GM12892 (cell line): Measurements from ENCODE around the gene SORBS1.
A peak's percentile ranks its signal among the peaks of the same experiment; 100 is the strongest.

Experiments
- DNase-seq: peaks from one replicate; pipeline ENCODE4 v3.0.0; 2011; ENCODE audit not compliant: insufficient read length
- FAIRE-seq: peaks from 2 replicates; lab custom pipeline; 2011; peaks lifted over from hg19 to GRCh38; lab: Jason Lieb, UNC
- POLR2A ChIP-seq: IDR thresholded peaks from 2 replicates; pipeline ENCODE4 v1.6.1; 2011; ENCODE audit warnings: low read depth, low read length, control low read depth
- POLR2AphosphoS5 ChIP-seq: IDR thresholded peaks from 2 replicates; pipeline ENCODE4 v1.6.1; 2011; ENCODE audit warnings: low read depth, low read length, control low read depth
- TAF1 ChIP-seq: IDR thresholded peaks from 2 replicates; pipeline ENCODE4 v1.6.1; 2011; ENCODE audit warnings: low read depth, mild to moderate bottlenecking, control low read depth, low read length, borderline replicate concordance

SORBS1 gene

DNA sequence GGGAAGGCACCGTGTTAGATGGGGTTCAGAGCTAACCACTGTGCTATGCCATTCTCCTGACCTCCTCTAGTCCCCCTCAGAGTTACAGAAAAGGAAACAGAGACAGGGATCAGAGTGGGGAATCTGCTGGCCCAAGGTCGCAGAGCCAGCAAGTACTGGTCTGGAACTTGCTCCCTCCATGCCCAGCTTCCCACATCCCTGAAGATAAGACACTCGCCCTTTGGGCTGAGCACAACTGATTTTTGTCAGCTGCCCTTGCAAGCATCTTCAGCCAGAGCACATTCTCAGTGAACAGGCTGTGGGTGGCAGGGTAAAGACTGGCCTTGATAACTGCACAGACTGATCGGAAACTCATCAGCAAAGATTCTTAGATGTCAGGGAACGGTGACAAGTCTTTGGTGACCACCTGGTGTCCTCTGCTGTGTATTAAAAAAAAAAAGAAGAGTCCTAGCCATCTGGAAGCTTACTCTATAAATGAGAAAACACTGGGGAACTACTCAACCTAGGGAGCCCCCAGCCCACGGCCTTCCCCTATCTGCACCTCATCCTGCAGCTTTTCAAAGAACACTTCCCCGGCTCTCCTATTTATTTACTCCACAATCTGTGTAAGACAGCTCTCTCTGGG is 1.3 kb upstream of the SORBS1 start:
- FAIRE-seq (no peak), DNase-seq (no peak)
- TF ChIP-seq POLR2A (no peak), TAF1 (no peak), POLR2AphosphoS5 (no peak)

GRCh38 chr10:95561864-95562177 is 650 bp upstream of the SORBS1 start:
- no peak for FAIRE-seq
- no peak for TF ChIP-seq POLR2AphosphoS5
- TF ChIP-seq POLR2A = no peak
- TF ChIP-seq TAF1 = no peak
- DNase-seq = no peak

DNA sequence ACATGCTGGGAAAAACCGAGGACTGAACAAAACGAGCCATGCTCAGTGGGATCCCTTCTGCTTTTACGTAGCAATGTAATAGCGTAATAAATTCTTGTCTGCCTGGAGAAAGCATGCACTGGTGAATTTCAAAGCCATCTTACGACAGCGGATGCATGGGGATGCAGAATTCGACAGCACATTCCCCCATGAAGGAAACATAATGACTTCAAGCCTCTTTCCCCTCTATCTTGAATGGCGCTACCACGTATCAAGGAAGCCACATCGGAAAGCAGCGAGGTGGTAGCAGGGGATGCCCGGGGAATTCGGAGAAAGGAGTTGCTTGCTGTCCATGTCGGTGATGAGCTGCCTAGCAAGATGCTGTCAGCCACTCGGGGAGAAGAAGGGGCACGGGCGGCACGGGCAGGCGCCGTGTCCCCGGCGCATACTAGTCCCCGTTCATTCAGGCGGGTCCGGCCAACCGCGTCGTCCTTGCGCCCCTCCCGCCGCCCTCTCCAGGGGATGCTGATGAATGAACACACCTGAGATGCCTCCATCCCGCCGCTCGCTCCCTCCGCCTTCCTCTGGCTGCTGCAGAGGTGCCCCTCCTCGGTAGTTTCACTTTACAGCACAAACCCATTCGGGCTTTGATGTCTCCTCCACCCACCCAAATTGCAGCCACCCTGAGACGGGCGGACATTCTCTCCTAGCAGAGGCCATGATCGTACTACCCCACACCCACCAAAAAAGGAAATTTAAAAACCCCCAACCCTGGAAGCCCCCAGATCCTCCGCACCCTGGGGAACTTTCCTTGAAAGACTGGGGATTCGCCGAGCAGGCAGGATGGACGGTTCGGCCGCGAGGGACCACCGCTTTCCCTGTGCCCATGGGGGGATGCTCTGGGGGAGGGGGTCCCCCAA is 644 bp downstream of the SORBS1 start:
- DNase-seq (peak; percentile 56), FAIRE-seq (no peak)
- TF ChIP-seq POLR2AphosphoS5 (no peak), POLR2A (no peak), TAF1 (no peak)

DNA sequence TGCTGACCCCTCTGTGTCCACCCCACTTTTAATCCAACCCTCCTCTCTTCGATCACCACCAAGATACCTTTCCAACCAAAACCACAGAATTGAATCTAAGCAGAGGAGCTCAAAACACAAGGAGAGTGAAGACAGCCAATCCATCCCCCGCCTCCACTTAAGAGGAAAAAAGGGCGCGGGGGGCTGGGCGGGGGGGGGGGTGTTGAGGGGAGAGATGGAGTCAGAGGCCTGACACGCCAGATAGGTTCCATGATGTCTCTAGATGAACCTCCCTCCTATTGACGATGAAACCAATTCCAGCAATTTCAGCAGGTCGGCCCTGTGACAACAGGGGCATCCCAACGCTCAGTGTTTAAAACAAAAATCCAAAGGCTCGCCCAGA is 1.3 kb downstream of the SORBS1 start:
- no peak for DNase-seq
- TF ChIP-seq POLR2AphosphoS5 = no peak
- no peak for FAIRE-seq

DNA sequence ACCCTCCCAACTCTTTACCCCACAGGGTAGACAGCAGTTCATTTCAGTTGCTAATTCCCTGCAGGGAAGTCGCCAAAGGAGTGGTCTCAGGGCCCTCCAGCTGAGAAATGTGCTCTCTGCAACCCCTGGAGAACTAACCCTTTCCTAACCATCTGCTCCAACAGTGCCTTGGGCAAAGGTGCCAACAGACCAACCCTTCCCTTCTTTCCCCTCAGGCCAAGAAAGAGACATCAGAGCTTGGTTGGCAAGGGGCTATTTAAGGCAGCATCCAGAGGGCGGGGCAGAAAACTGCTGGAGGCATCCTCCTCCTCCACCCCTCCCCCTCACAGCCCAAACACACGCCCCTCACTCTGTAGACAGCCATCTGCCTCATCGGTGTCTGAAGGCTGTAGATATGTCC is 1.7 kb downstream of the SORBS1 start:
- FAIRE-seq (no peak), DNase-seq (no peak)
- TF ChIP-seq TAF1 (no peak), POLR2A (no peak), POLR2AphosphoS5 (no peak)

GRCh38 chr10:95558593-95559320 is 2.4 kb downstream of the SORBS1 start:
- FAIRE-seq = no peak

DNA sequence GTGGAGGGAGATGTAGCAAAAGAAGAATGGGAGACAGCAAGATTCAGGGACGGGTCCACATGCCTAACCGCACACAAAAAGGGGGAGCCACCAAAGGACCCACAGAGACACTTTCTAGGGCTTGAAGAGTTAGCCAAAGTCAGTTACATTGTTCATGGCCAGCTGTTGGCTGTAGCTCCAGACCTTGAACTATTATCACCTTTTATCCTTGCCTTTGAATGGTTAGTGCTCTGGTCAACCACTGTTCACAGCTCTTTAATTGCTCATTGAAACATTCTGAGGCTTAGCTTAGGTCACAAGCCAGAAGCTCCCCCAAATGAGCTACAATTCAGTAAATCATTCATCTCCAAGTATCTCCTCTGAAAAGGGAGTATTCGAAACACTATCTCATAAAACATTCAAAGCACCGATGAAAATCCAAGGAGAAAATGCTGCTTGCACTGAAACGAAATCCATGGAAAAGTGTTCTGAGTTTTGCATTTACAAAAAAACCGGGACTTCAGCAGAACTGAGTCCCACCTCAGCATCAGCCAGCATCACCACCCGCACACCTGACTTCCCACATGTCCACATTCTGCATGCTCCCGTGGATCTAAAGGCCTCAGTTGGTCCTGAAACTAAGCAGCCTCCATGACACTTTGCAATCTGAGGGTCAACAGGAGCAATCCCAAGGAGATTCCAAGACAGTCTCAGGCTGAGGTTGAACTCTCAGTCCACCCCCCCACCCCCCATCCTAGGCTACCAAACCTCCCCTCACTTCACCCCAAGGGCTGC is 4.0 kb downstream of the SORBS1 start:
- no peak for DNase-seq
- FAIRE-seq = no peak
- no peak for TF ChIP-seq TAF1
- no peak for TF ChIP-seq POLR2AphosphoS5

More at GRCh38 chr10:95558593-95559320, 2.4 kb downstream of the SORBS1 start:
- DNase-seq = no peak
- no peak for TF ChIP-seq POLR2A
- TF ChIP-seq TAF1 = no peak
- no peak for TF ChIP-seq POLR2AphosphoS5

GRCh38 chr10:95553674-95554073 is 7.5 kb downstream of the SORBS1 start:
- DNase-seq (no peak), FAIRE-seq (no peak)
- TF ChIP-seq POLR2A (no peak), TAF1 (no peak), POLR2AphosphoS5 (no peak)

- FAIRE-seq (no peak), DNase-seq (no peak)
- TF ChIP-seq TAF1 = no peak
- TF ChIP-seq POLR2A = no peak
- no peak for TF ChIP-seq POLR2AphosphoS5
These were observed 8.4 kb downstream of the SORBS1 start for GRCh38 chr10:95552679-95553342.

DNA sequence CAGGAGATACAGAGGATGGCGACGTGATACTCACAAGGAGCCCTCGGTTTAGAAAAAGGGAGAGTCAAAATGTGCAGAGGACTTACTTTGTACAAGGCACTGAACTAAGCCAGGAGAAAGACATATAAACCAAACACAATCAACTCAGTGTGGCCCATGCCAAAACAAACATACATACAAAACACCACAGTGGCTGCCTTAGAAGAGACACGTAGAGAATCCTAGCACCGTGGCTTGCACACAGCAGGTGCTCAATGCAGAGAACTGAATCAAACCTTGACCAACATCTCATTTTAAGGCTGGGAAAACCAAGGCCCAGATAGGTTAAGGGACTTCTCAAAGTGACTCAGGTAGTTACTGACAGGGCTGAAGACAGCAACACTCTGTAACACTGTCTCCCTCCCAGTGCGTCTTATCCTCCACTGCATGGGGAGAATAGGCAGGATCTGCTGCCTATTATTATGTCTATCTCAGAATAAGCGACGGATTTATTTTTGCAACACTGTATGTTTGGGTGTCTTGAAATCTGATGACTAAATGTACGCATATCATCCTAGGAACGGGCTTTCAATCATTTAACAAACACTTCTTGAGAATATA is 11.0 kb downstream of the SORBS1 start:
- TF ChIP-seq TAF1 (no peak), POLR2AphosphoS5 (no peak), POLR2A (no peak)
- no peak for FAIRE-seq
- DNase-seq = no peak
